HG02943 (cell line): ENCODE measurements around the gene CS.

Source experiments
- ATAC-seq: cut with Tn5 transposase; IDR thresholded peaks from one replicate; pipeline ENCODE4 v1.9.1; 2021; ENCODE audit warnings: mild to moderate bottlenecking, low read depth, moderate library complexity; ENCODE audit not compliant: unreplicated experiment

CS gene

GRCh38 chr12:56253091-56253490 is 47.0 kb downstream of the CS start:
- ATAC-seq: no peak

GRCh38 chr12:56252649-56253048 is 47.5 kb downstream of the CS start:
- ATAC-seq: no peak

GRCh38 chr12:56248711-56249110 is 51.4 kb downstream of the CS start:
- no peak for ATAC-seq

- no peak for ATAC-seq
These were observed 52.2 kb downstream of the CS start for GRCh38 chr12:56247923-56248322.

- ATAC-seq: no peak
These were observed 55.6 kb downstream of the CS start for GRCh38 chr12:56244494-56244893.

- no peak for ATAC-seq
These were observed 56.4 kb downstream of the CS start for GRCh38 chr12:56243731-56244181.

- no peak for ATAC-seq
These were observed 57.1 kb downstream of the CS start for GRCh38 chr12:56242986-56243385.

GRCh38 chr12:56241424-56242303 is 58.5 kb downstream of the CS start:
- ATAC-seq: no peak

- ATAC-seq: no peak
These were observed 62.6 kb downstream of the CS start for GRCh38 chr12:56237552-56237951.

GRCh38 chr12:56236985-56237384 is 63.1 kb downstream of the CS start:
- no peak for ATAC-seq

GRCh38 chr12:56236091-56236490 is 64.0 kb downstream of the CS start:
- no peak for ATAC-seq

- no peak for ATAC-seq
These were observed 65.2 kb downstream of the CS start for GRCh38 chr12:56234746-56235436.

GRCh38 chr12:56231184-56231582 is 68.9 kb downstream of the CS start:
- no peak for ATAC-seq

- ATAC-seq: no peak
These were observed 69.5 kb downstream of the CS start for GRCh38 chr12:56230432-56231183.

GRCh38 chr12:56229916-56230431 is 70.2 kb downstream of the CS start, which contains the start of gene SLC39A5:
Gene SLC39A5, plus strand, starts transcription at chr12:56230051. Its CDS starts 1,224 bp downstream, at chr12:56231275.
- ATAC-seq: no peak

- ATAC-seq: no peak
These were observed 71.0 kb downstream of the CS start for GRCh38 chr12:56229082-56229481.

GRCh38 chr12:56224954-56225353 is 75.2 kb downstream of the CS start:
- no peak for ATAC-seq

GRCh38 chr12:56224102-56224701 is 75.9 kb downstream of the CS start, which contains the start of gene NABP2:
Gene NABP2, plus strand, starts transcription at chr12:56224342. Its CDS starts 515 bp downstream, at chr12:56224857.
- ATAC-seq: peak; percentile 67

GRCh38 chr12:56223571-56224101 is 76.5 kb downstream of the CS start:
- no peak for ATAC-seq

GRCh38 chr12:56222531-56222895 is 77.6 kb downstream of the CS start:
- ATAC-seq: no peak
